Activated naive CD8-positive, alpha-beta T cell treated with anti-CD3 and anti-CD28 coated beads for 36 hours (primary cell): ENCODE measurements around the gene KIAA1671. TPM values are rescaled to one million over a fixed set of nuclear protein-coding genes. Genes with fewer than 3 reads are reported as not detected.

Source experiments
- DNase-seq: peaks from one replicate; pipeline ENCODE4 v3.0.0; 2021
- H3K27ac Mint-ChIP-seq: one replicate; pipeline ENCODE4 v1.8.0; 2022; ENCODE audit warnings: mild to moderate bottlenecking, moderate library complexity, mixed read lengths
- H3K27me3 Mint-ChIP-seq: one replicate; pipeline ENCODE4 v1.8.0; 2022; ENCODE audit warnings: mild to moderate bottlenecking, mixed read lengths
- H3K36me3 Mint-ChIP-seq: one replicate; pipeline ENCODE4 v1.8.0; 2021; ENCODE audit warnings: mild to moderate bottlenecking, mixed read lengths
- H3K4me1 Mint-ChIP-seq: one replicate; pipeline ENCODE4 v1.8.0; 2021; ENCODE audit warnings: mixed read lengths
- H3K4me3 Mint-ChIP-seq: one replicate; pipeline ENCODE4 v1.8.0; 2022; ENCODE audit warnings: mild to moderate bottlenecking, moderate library complexity, mixed read lengths
- H3K9me3 Mint-ChIP-seq: one replicate; pipeline ENCODE4 v1.8.0; 2022; ENCODE audit warnings: mixed read lengths
- total RNA-seq, 2 experiments: library from RNA; stranded (reverse); gene quantifications; one replicate each; pipeline ENCODE4 v1.2.3, GENCODE V29; 2021

Gene KIAA1671
- total RNA-seq, 2 experiments from 2014 or later: 11.0 to 11.3 TPM

- Mint-ChIP-seq H3K9me3 (no peaks in the 10 kb centered on the region), H3K4me3 (no peak overlapping the region)
Observed at GRCh38 chr22:24945430-24945829, 7.1 kb upstream of the KIAA1671 start.

DNA sequence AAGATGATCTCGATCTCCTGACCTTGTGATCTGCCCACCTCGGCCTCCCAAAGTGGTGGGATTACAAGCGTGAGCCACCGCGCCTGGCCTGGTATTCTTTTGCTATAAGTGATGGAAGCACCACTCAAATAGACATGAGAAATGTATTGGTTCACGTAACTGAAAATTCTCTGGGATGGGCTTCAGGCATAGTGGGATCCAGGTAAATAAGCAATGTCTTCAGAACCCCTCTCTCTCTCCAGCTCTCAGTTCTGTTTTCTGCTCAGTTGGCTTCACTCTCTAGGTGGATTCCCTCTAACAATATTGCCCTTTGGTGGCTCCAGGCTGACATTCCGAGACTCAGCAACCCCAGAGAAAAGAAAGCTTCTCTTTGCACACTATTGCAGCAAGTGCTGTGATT lies 5.1 kb upstream of the KIAA1671 start:
- Mint-ChIP-seq H3K4me1 (peaks cover 8% of the 10 kb centered on the region), H3K4me3 (no peak overlapping the region), H3K9me3 (no peaks in the 10 kb centered on the region), H3K27me3 (peaks cover 51% of the 10 kb centered on the region), H3K36me3 (no peaks in the 10 kb centered on the region), H3K27ac (no peak overlapping the region)
- DNase-seq: no peak

More at GRCh38 chr22:24945430-24945829, 7.1 kb upstream of the KIAA1671 start:
- H3K27me3 Mint-ChIP-seq: peaks cover 33% of the 10 kb centered on the region
- H3K36me3 Mint-ChIP-seq: no peaks in the 10 kb centered on the region
- peaks cover 4% of the 10 kb centered on the region for H3K4me1 Mint-ChIP-seq
- no peak overlapping the region for H3K27ac Mint-ChIP-seq
- DNase-seq: no peak

GRCh38 chr22:24947881-24948280 lies 4.6 kb upstream of the KIAA1671 start:
- Mint-ChIP-seq H3K27ac (no peak overlapping the region), H3K4me3 (no peak overlapping the region), H3K9me3 (no peaks in the 10 kb centered on the region), H3K4me1 (peaks cover 8% of the 10 kb centered on the region), H3K27me3 (peaks cover 53% of the 10 kb centered on the region), H3K36me3 (no peaks in the 10 kb centered on the region)
- DNase-seq: no peak

- Mint-ChIP-seq H3K27me3 (peaks cover 59% of the 10 kb centered on the region), H3K4me3 (no peak overlapping the region), H3K4me1 (peaks cover 10% of the 10 kb centered on the region), H3K9me3 (no peaks in the 10 kb centered on the region), H3K27ac (no peak overlapping the region), H3K36me3 (no peaks in the 10 kb centered on the region)
- DNase-seq: no peak
Observed at GRCh38 chr22:24948356-24949202, 3.9 kb upstream of the KIAA1671 start.

- H3K27me3 Mint-ChIP-seq: peaks cover 70% of the 10 kb centered on the region
- H3K27ac Mint-ChIP-seq: no peak overlapping the region
- no peaks in the 10 kb centered on the region for H3K36me3 Mint-ChIP-seq
- peaks cover 10% of the 10 kb centered on the region for H3K4me1 Mint-ChIP-seq
- H3K4me3 Mint-ChIP-seq: no peak overlapping the region
- H3K9me3 Mint-ChIP-seq: no peaks in the 10 kb centered on the region
- DNase-seq: no peak
Observed at GRCh38 chr22:24950272-24950902, 2.1 kb upstream of the KIAA1671 start.

DNA sequence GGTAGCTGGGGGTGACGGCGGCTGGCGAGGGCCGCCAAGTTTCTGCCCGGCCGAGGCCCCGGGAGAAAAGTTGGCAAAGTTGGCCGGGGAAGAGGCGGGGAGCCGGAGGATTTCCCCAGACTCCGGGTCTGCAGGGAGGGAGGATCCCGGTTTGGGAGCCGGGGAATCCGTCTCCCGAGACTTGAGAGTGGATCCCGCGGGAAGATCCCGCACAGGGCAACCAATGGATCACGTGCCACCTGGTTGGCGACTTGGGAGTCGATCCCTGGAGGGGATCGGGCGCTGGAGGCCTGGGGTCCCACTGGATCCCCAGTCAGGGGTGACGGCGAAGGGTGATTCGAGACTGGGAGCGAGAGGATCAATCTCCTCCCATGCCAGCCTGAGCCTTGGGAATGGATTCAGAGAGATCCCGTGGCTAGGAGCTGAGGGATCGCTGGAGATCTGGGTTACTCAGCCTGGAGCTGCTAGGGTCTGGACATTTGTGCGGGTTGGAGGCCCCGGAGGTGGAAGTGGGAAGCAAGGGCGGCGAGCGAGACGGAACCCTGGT lies 394 bp downstream of the KIAA1671 start:
- Mint-ChIP-seq H3K4me1 (peaks cover 10% of the 10 kb centered on the region), H3K4me3 (peak overlapping the region; percentile 42), H3K27ac (no peak overlapping the region), H3K36me3 (no peaks in the 10 kb centered on the region), H3K9me3 (no peaks in the 10 kb centered on the region), H3K27me3 (peaks cover 59% of the 10 kb centered on the region)
- DNase-seq: no peak

- no peaks in the 10 kb centered on the region for H3K9me3 Mint-ChIP-seq
- H3K4me1 Mint-ChIP-seq: peaks cover 10% of the 10 kb centered on the region
- H3K4me3 Mint-ChIP-seq: no peak overlapping the region
- DNase-seq: no peak
- H3K36me3 Mint-ChIP-seq: no peaks in the 10 kb centered on the region
- no peak overlapping the region for H3K27ac Mint-ChIP-seq
- H3K27me3 Mint-ChIP-seq: peaks cover 55% of the 10 kb centered on the region
Observed at GRCh38 chr22:24953384-24954113, 1.0 kb downstream of the KIAA1671 start.

DNA sequence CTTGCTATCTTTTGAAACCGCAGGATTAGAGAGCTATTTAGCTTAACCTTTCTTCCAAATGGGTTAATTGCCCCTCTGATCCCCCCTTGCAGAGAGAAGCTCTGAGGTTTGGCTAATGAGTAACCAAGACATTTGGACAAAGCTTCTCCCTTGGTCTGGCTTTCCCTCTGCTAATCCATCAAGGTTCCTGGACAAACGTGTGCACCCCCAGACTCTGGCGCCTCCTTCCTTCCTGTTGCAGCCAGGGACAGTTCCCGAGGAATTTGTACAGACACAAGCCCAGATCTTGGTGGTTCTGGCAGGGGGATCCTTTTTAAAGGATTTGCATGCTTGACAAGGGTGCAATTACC lies 1.6 kb downstream of the KIAA1671 start:
- Mint-ChIP-seq H3K36me3 (no peaks in the 10 kb centered on the region), H3K27me3 (peaks cover 50% of the 10 kb centered on the region), H3K4me3 (no peak overlapping the region), H3K27ac (no peak overlapping the region), H3K9me3 (no peaks in the 10 kb centered on the region), H3K4me1 (peaks cover 10% of the 10 kb centered on the region)
- no peak for DNase-seq

DNA sequence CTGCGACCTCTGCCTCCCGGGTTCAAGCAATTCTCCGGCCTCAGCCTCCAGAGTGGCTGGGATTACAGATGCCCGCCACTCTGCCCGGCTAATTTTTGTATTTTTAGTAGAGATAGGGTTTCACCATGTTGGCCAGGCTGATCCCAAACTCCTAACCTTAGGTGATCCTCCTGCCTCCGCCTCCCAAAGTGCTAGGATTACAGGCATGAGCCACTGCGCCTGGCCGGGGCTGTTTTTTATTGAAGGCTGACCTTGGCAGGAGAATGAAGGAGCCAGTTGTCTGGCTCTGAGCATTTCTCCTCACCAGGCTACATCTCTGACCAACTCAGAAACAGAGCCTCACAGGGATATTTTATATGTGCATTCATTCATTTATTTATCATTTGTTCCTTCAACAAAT lies 2.3 kb downstream of the KIAA1671 start:
- Mint-ChIP-seq H3K4me1 (peaks cover 10% of the 10 kb centered on the region), H3K9me3 (no peaks in the 10 kb centered on the region), H3K4me3 (no peak overlapping the region), H3K27me3 (peaks cover 44% of the 10 kb centered on the region), H3K36me3 (no peaks in the 10 kb centered on the region), H3K27ac (no peak overlapping the region)
- DNase-seq: no peak

DNA sequence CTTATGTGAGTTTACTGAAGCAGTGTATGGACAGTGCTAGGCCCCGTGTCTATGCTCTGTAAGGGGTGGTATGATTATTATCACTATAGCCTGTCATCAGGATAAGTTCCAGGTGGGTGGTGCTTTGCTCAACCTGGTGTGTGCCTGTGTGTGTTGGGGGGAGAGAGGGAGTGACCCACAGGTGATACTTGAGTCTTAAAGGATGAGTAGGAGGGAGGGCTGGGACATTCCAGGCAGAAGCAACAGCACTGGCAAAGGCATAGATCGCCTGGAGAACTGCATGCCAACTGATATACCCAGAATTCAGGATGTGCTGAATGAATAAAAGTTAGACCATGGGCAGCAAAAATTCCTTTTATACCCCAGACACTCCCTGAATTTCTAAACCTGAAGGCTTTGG lies 4.5 kb downstream of the KIAA1671 start:
- no peaks in the 10 kb centered on the region for H3K36me3 Mint-ChIP-seq
- no peak overlapping the region for H3K27ac Mint-ChIP-seq
- H3K4me1 Mint-ChIP-seq: peaks cover 4% of the 10 kb centered on the region
- H3K27me3 Mint-ChIP-seq: peaks cover 23% of the 10 kb centered on the region
- no peak overlapping the region for H3K4me3 Mint-ChIP-seq
- DNase-seq: no peak
- H3K9me3 Mint-ChIP-seq: no peaks in the 10 kb centered on the region

DNA sequence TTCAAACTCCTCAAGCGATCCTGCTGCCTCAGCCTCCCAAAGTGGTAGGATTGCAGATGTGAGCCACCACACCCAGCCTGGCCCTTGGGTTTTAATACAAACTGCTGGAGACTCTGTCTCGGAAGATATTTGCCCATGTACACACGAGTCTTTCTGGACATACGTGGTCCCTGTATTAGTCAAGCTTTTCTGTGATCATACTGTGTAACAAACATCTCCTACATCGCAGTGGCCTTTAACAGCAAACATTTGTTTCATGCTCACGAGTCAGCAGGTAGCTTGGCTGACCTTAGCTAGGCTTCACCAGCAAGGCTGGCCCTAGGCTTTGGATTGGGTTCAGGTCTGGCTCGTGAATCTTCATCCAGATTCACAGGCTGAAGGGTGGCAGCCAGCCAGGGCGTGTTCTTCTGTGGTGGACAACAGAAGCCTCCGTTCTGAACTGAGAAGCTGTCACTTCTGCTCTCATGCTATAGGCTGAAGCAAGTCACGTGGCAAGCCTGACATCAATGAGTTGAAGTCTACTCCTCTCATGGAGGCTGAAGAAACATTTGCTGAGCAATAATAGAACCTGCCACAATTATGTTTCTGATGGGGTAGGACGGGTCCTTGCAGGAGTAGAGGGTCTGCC lies 8.8 kb downstream of the KIAA1671 start:
- Mint-ChIP-seq H3K4me3 (no peak overlapping the region), H3K27ac (no peak overlapping the region), H3K36me3 (no peaks in the 10 kb centered on the region), H3K4me1 (no peaks in the 10 kb centered on the region), H3K9me3 (no peaks in the 10 kb centered on the region), H3K27me3 (no peaks in the 10 kb centered on the region)
- DNase-seq: no peak

- H3K4me1 Mint-ChIP-seq: no peaks in the 10 kb centered on the region
- no peaks in the 10 kb centered on the region for H3K36me3 Mint-ChIP-seq
Observed at GRCh38 chr22:24962094-24962493, 9.6 kb downstream of the KIAA1671 start.

DNA sequence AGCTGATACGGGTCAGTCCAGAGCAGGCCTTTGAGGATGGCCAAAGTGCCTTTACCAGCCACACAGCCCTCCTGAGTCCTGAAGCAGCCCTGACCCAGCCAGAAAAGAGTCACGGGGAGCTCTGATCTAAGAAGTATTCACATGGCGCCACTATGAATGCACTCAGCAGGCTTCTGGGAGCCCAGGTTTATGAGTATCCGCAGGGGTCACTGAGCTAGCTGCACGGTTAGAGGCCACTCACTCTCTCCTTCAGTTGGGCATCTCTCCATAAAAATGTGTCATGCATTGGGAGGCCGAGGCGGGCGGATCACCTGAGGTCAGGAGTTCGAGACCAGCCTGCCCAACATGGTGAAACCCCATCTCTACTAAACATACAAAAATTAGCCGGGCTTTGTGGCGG lies 10.3 kb downstream of the KIAA1671 start:
- H3K36me3 Mint-ChIP-seq: no peaks in the 10 kb centered on the region
- no peak overlapping the region for H3K4me3 Mint-ChIP-seq
- no peak for DNase-seq
- no peaks in the 10 kb centered on the region for H3K9me3 Mint-ChIP-seq
- no peak overlapping the region for H3K27ac Mint-ChIP-seq
- H3K4me1 Mint-ChIP-seq: no peaks in the 10 kb centered on the region
- H3K27me3 Mint-ChIP-seq: no peaks in the 10 kb centered on the region

More at GRCh38 chr22:24962094-24962493, 9.6 kb downstream of the KIAA1671 start:
- Mint-ChIP-seq H3K27me3 (no peaks in the 10 kb centered on the region), H3K4me3 (no peak overlapping the region), H3K27ac (no peak overlapping the region), H3K9me3 (no peaks in the 10 kb centered on the region)
- DNase-seq: no peak

DNA sequence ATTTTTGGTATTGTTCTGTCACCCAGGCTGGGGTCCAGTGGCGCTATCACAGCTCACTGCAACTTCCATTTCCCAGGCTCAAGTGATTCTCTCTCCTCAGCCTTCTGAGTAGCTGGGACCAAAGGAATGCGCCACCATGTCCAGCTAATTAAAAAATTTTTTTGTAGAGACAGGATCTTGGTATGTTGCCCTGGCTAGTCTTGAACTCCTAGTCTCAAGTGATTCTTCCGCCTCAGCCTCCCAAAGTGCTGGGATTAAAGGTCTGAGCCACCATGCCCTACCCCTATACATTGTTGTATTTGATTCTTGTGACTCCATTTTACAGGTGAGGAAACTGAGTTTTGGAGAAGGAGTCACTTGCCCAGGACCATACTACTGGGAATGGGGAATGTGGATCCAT lies 11.9 kb downstream of the KIAA1671 start:
- no peaks in the 10 kb centered on the region for H3K36me3 Mint-ChIP-seq
- H3K4me3 Mint-ChIP-seq: no peak overlapping the region
- H3K4me1 Mint-ChIP-seq: no peaks in the 10 kb centered on the region
- H3K27ac Mint-ChIP-seq: no peak overlapping the region
- DNase-seq: no peak
- no peaks in the 10 kb centered on the region for H3K9me3 Mint-ChIP-seq
- no peaks in the 10 kb centered on the region for H3K27me3 Mint-ChIP-seq
